ENCODE measurements around the gene CCDC3. TPM values are rescaled to one million over a fixed set of nuclear protein-coding genes. Genes with fewer than 3 reads are reported as not detected.

The CCDC3 gene
- polyA plus RNA-seq, 1 of the 3 experiments (the other 2 are of a cell fraction) = 0.02 TPM

GRCh38 chr10:12909836-12910185 lies 91.7 kb downstream of the CCDC3 start:
- Histone ChIP-seq H3K27ac (ENCODE audit: low read depth in 2 of 2, low read length in 1 of 2) (no peak overlapping the region), H4K20me1 (ENCODE audit: insufficient read depth) (no peaks in the 10 kb centered on the region), H3K9me2 (no peaks in the 10 kb centered on the region), H3K4me3 (ENCODE audit: low read depth in 2 of 2, low read length in 1 of 2) (no peak overlapping the region), H3K27me3 (ENCODE audit: insufficient read depth) (no peaks in the 10 kb centered on the region; the same call in 1 of the 2 replicates), H3K79me2 (ENCODE audit: insufficient read depth) (no peaks in the 10 kb centered on the region), H3K36me3 (replicated peaks in 1 of 2; ENCODE audit: control insufficient read depth in 1 of 2, insufficient read depth in 2 of 2, low read length in 1 of 2) (no peaks in the 10 kb centered on the region), H3K4me2 (no peak overlapping the region), H3K9me3 (no peaks in the 10 kb centered on the region), H3K9ac (no peak overlapping the region), H3F3A (replicated peaks; ENCODE audit: insufficient read depth) (no peaks in the 10 kb centered on the region), H3K4me1 (ENCODE audit: control insufficient read depth in 1 of 2, insufficient read depth in 2 of 2, low read depth in 1 of 2, low read length in 1 of 2) (no peaks in the 10 kb centered on the region), H2AFZ (ENCODE audit: low read depth) (no peak overlapping the region)
- 35% methylated on average over 3 of the region's 3 CpGs for WGBS (ENCODE audit: low lambda C conversion rate)
- no peak for TF ChIP-seq SIN3A (IDR thresholded peaks at IDR 0.05; ENCODE audit: borderline replicate concordance, low read depth, low read length)
- TF ChIP-seq FOXM1 (IDR thresholded peaks at IDR 0.05; ENCODE audit: low read depth) = no peak
- TF ChIP-seq POLR2AphosphoS5 (IDR thresholded peaks at IDR 0.05; ENCODE audit: low read depth, low read length) = no peak
- TF ChIP-seq EP300 (IDR thresholded peaks at IDR 0.05; ENCODE audit: borderline replicate concordance in 1 of 2, low read depth in 1 of 2, low read length in 1 of 2) = no peak
- ChIA-PET CTCF (interaction anchor here (0.8 to 1.3 kb wide), 3 partner anchors 127 to 645 kb away, joined by 3 to 5 read pairs (median 3); no protein-coding TSS in a partner anchor), POLR2A (no interaction called here)
- DNase-seq = no peak

- Histone ChIP-seq H2AFZ (ENCODE audit: low read depth) (no peak overlapping the region), H3F3A (replicated peaks; ENCODE audit: insufficient read depth) (no peaks in the 10 kb centered on the region), H3K9ac (no peak overlapping the region), H3K27me3 (ENCODE audit: insufficient read depth) (no peaks in the 10 kb centered on the region; the same call in 1 of the 2 replicates), H3K4me3 (ENCODE audit: low read depth in 2 of 2, low read length in 1 of 2) (no peak overlapping the region), H3K27ac (ENCODE audit: low read depth in 2 of 2, low read length in 1 of 2) (no peak overlapping the region), H3K4me2 (no peak overlapping the region), H3K9me3 (no peaks in the 10 kb centered on the region), H3K36me3 (replicated peaks in 1 of 2; ENCODE audit: control insufficient read depth in 1 of 2, insufficient read depth in 2 of 2, low read length in 1 of 2) (no peaks in the 10 kb centered on the region), H4K20me1 (ENCODE audit: insufficient read depth) (no peaks in the 10 kb centered on the region), H3K79me2 (ENCODE audit: insufficient read depth) (no peaks in the 10 kb centered on the region), H3K9me2 (no peaks in the 10 kb centered on the region), H3K4me1 (ENCODE audit: control insufficient read depth in 1 of 2, insufficient read depth in 2 of 2, low read depth in 1 of 2, low read length in 1 of 2) (no peaks in the 10 kb centered on the region)
- TF ChIP-seq NRF1 (IDR thresholded peaks at IDR 0.05; ENCODE audit: low read depth, low read length) (no peak), NFIC (IDR thresholded peaks at IDR 0.05; ENCODE audit: borderline replicate concordance) (no peak), PBX3 (IDR thresholded peaks at IDR 0.05) (no peak)
- WGBS (ENCODE audit: low lambda C conversion rate) = 48% methylated on average over 6 of the region's 9 CpGs
- ChIA-PET POLR2A (no interaction called here), CTCF (interaction anchor here (0.6 to 1.3 kb wide), 4 partner anchors 35 to 645 kb away, joined by 3 to 5 read pairs (median 3); no protein-coding TSS in a partner anchor)
- DNase-seq = no peak
These were observed 92.2 kb downstream of the CCDC3 start for GRCh38 chr10:12909182-12909835.

- H3K4me1 ChIP-seq (ENCODE audit: control insufficient read depth in 1 of 2, insufficient read depth in 2 of 2, low read depth in 1 of 2, low read length in 1 of 2) = no peaks in the 10 kb centered on the region
- no peaks in the 10 kb centered on the region for H3K9me2 ChIP-seq
- WGBS (ENCODE audit: low lambda C conversion rate) = 47% methylated on average over 4 of the region's 4 CpGs
- no peaks in the 10 kb centered on the region for H4K20me1 ChIP-seq (ENCODE audit: insufficient read depth)
- CTCF ChIA-PET = interaction anchor here (0.6 to 1.3 kb wide), 2 partner anchors 36 to 167 kb away, joined by 3 read pairs; no protein-coding TSS in a partner anchor
- DNase-seq = no peak
- H3K4me3 ChIP-seq (ENCODE audit: low read depth in 2 of 2, low read length in 1 of 2) = no peak overlapping the region
- no peak overlapping the region for H3K27ac ChIP-seq (ENCODE audit: low read depth in 2 of 2, low read length in 1 of 2)
- no peaks in the 10 kb centered on the region for H3K79me2 ChIP-seq (ENCODE audit: insufficient read depth)
- no peaks in the 10 kb centered on the region; the same call in 1 of the 2 replicates for H3K27me3 ChIP-seq (ENCODE audit: insufficient read depth)
- H2AFZ ChIP-seq (ENCODE audit: low read depth) = no peak overlapping the region
- no peak overlapping the region for H3K9ac ChIP-seq
- H3K4me2 ChIP-seq = no peak overlapping the region
- no peaks in the 10 kb centered on the region for H3F3A ChIP-seq (replicated peaks; ENCODE audit: insufficient read depth)
- H3K9me3 ChIP-seq = no peaks in the 10 kb centered on the region
- H3K36me3 ChIP-seq (replicated peaks in 1 of 2; ENCODE audit: control insufficient read depth in 1 of 2, insufficient read depth in 2 of 2, low read length in 1 of 2) = no peaks in the 10 kb centered on the region
- no peak for TF ChIP-seq TAF1 (IDR thresholded peaks at IDR 0.05; ENCODE audit: borderline replicate concordance, low read depth, low read length)
- POLR2A ChIA-PET = no interaction called here
These were observed 92.7 kb downstream of the CCDC3 start for GRCh38 chr10:12908773-12909172.

All from SK-N-SH (cell line).